Hepatocyte (in vitro differentiated cells): Measurements from ENCODE around the gene SEMA6A.

Experiments used
- CTCF ChIP-seq: fragments of 200-600 bp; sonication (generic); IDR thresholded peaks from 2 replicates; pipeline ENCODE4 v1.5.1; 2016; ENCODE audit warnings: antibody characterized with exemption, mild to moderate bottlenecking; ENCODE audit not compliant: poor library complexity
- EZH2 ChIP-seq: fragments of 200-600 bp; sonication (generic); IDR thresholded peaks from 2 replicates; pipeline ENCODE4 v1.6.1; 2016; ENCODE audit warnings: antibody characterized with exemption, mild to moderate bottlenecking, borderline replicate concordance
- EZH2phosphoT487 ChIP-seq: fragments of 200-600 bp; sonication (generic); IDR thresholded peaks from one replicate; pipeline ENCODE4 v1.6.1; 2018; ENCODE audit warnings: antibody characterized with exemption, mild to moderate bottlenecking, low read depth, moderate library complexity; ENCODE audit not compliant: unreplicated experiment, severe bottlenecking

DNA sequence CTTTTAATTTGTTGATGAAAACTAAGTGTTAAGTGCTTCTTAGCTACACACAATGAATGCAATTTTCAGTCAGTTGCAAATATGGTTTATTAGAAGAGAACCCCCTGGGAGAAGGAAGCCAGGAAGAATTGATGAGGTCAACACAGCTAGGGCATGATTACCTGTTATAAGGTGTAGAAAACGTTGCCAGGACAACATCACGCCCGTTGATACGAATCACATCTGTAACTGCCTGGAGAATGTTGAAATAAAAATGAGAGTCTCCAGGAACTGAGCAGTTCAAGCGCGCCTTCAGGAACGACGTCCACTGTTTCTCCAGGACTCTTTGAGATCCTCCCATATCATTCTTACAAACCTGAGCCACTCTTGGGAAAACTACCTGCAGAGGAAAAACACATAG is 88.0 kb downstream of the SEMA6A start:
- TF ChIP-seq CTCF (no peak), EZH2 (no peak), EZH2phosphoT487 (no peak)
